Measurements from ENCODE around the gene NR2C2. TPM values are rescaled to one million over a fixed set of nuclear protein-coding genes. Genes with fewer than 3 reads are reported as not detected.
A peak's percentile ranks its signal among the peaks of the same experiment; 100 is the strongest.

Gene NR2C2
- total RNA-seq, 2 experiments from 2014 or later = 35.9 to 62.1 TPM

DNA sequence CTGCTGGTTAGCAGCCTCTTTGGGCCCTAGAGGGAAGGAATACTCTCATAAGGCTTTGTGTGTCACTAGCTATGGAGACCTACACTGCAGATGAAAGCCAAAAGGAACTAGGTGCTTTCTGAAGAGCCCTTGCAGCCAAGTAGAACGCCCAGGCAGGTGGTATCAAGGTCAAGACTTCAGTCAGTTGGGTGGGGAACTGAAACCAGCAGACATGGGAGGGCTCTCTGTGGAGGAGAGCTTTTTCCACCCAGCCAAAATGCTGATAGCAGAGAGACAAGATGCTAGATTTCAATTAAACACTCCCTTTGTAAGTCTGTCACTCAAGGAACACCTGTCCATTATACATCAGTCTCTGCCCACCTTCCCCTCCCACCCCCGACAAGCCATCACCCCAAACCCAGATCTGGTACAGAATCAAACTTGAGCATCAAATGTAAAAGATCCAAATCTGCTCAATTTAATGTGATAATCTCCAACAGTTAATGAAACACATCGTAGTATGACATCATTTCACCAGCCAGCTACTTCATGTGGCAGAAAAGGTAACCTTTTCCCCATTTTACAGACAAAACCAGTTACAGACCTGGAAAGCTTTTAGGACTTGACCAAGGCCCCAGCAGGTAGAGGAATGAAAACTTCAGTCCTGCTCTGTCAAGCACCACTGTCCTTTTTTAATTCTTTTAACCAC lies 103.2 kb downstream of the NR2C2 start:
- TF ChIP-seq EZH2phosphoT487 (IDR thresholded peaks at IDR 0.05; ENCODE audit: borderline replicate concordance, low read depth, low read length) = no peak
- TF ChIP-seq, protein P1, sequence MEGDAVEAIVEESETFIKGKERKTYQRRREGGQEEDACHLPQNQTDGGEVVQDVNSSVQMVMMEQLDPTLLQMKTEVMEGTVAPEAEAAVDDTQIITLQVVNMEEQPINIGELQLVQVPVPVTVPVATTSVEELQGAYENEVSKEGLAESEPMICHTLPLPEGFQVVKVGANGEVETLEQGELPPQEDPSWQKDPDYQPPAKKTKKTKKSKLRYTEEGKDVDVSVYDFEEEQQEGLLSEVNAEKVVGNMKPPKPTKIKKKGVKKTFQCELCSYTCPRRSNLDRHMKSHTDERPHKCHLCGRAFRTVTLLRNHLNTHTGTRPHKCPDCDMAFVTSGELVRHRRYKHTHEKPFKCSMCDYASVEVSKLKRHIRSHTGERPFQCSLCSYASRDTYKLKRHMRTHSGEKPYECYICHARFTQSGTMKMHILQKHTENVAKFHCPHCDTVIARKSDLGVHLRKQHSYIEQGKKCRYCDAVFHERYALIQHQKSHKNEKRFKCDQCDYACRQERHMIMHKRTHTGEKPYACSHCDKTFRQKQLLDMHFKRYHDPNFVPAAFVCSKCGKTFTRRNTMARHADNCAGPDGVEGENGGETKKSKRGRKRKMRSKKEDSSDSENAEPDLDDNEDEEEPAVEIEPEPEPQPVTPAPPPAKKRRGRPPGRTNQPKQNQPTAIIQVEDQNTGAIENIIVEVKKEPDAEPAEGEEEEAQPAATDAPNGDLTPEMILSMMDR (conservative IDR thresholded peaks at IDR 0.05; ENCODE audit: low read length) = no peak
- ChIA-PET POLR2A (interaction anchor here (0.5 to 1.4 kb wide), 9 partner anchors 10 to 305 kb away, joined by 3 to 7 read pairs (median 3); partner anchors contain the start of gene MRPS25), CTCF (ENCODE audit: unreplicated experiment) (interaction anchor here (0.9 to 1.2 kb wide), 3 partner anchors 15 to 124 kb away, joined by 3 to 4 read pairs (median 4); partner anchors contain the start of gene RBSN)
- peaks cover 70% of the 10 kb centered on the region for H3K4me1 ChIP-seq (ENCODE audit: insufficient read depth, low read length, poor library complexity, severe bottlenecking)
- H3K4me3 ChIP-seq (ENCODE audit: low read depth, low read length, poor library complexity, severe bottlenecking) = peak overlapping the region; percentile 45
- H3K27ac ChIP-seq (ENCODE audit: low read depth, low read length, poor library complexity, severe bottlenecking) = peak overlapping the region; percentile 93
- peak; percentile 96 for DNase-seq (ENCODE audit: low spot score)
- peaks cover 75% of the 10 kb centered on the region for H3K79me2 ChIP-seq (ENCODE audit: insufficient read depth, low read depth, low read length)
- intact Hi-C loops (cut with micrococcal nuclease; ENCODE audit: unreplicated experiment) = loop anchor here (1.0 to 10.0 kb wide), 4 partner anchors 48 to 366 kb away; partner anchors contain the start of gene RBSN
- peaks cover 19% of the 10 kb centered on the region; the same call in 1 of the 2 replicates for H4K20me1 ChIP-seq (ENCODE audit: insufficient read depth, low read length)
- no peaks in the 10 kb centered on the region for H3K9me3 ChIP-seq (ENCODE audit: low read length)
- H3K36me3 ChIP-seq (ENCODE audit: insufficient read depth, low read length) = peaks cover 92% of the 10 kb centered on the region
- no peak overlapping the region for H2AFZ ChIP-seq (ENCODE audit: low read length)
- BruUV-seq (replicated peaks) = no TSS peak
- no peaks in the 10 kb centered on the region for H3K9me2 ChIP-seq (ENCODE audit: insufficient read depth, low read length)
- peak overlapping the region; percentile 73 for H3K4me2 ChIP-seq (ENCODE audit: low read length)

GRCh38 chr3:15051531-15051930 lies 104.1 kb downstream of the NR2C2 start:
- TF ChIP-seq, protein P1 (conservative IDR thresholded peaks at IDR 0.05; ENCODE audit: low read length) = peak; percentile 86
- TF ChIP-seq EZH2phosphoT487 (IDR thresholded peaks at IDR 0.05; ENCODE audit: borderline replicate concordance, low read depth, low read length) = no peak
- POLR2A ChIA-PET = interaction anchor here (1.0 to 1.4 kb wide), 4 partner anchors 9 to 46 kb away, joined by 4 to 6 read pairs (median 4); partner anchors contain the start of gene MRPS25
- Histone ChIP-seq H3K9me2 (ENCODE audit: insufficient read depth, low read length) (no peaks in the 10 kb centered on the region), H3K79me2 (ENCODE audit: insufficient read depth, low read depth, low read length) (peaks cover 85% of the 10 kb centered on the region), H4K20me1 (ENCODE audit: insufficient read depth, low read length) (peaks cover 19% of the 10 kb centered on the region; the same call in 1 of the 2 replicates), H3K36me3 (ENCODE audit: insufficient read depth, low read length) (peaks cover 89% of the 10 kb centered on the region), H3K4me2 (ENCODE audit: low read length) (peak overlapping the region; percentile 73), H3K27ac (ENCODE audit: low read depth, low read length, poor library complexity, severe bottlenecking) (peak overlapping the region; percentile 93), H3K9me3 (ENCODE audit: low read length) (no peaks in the 10 kb centered on the region), H3K4me3 (ENCODE audit: low read depth, low read length, poor library complexity, severe bottlenecking) (peak overlapping the region; percentile 22), H2AFZ (ENCODE audit: low read length) (no peak overlapping the region), H3K4me1 (ENCODE audit: insufficient read depth, low read length, poor library complexity, severe bottlenecking) (peaks cover 77% of the 10 kb centered on the region)
- CTCF ChIA-PET (ENCODE audit: unreplicated experiment) = interaction anchor here (0.8 to 1.2 kb wide), 5 partner anchors 9 to 125 kb away, joined by 3 to 4 read pairs (median 3); partner anchors contain the start of genes MRPS25 and RBSN
- peak; percentile 78 for DNase-seq (ENCODE audit: low spot score)
- BruUV-seq (replicated peaks) = no TSS peak
- intact Hi-C loops (cut with micrococcal nuclease; ENCODE audit: unreplicated experiment) = loop anchor here (2.0 to 10.0 kb wide), 3 partner anchors 47 to 367 kb away; partner anchors contain the start of gene RBSN

Measured in OCI-LY7 (cell line).